ENCODE results near the gene DAD1. TPM values are rescaled to one million over a fixed set of nuclear protein-coding genes. Genes with fewer than 3 reads are reported as not detected.
A peak's percentile ranks its signal among the peaks of the same experiment; 100 is the strongest.

Gene DAD1
- total RNA-seq, 2 experiments from 2014 or later = 265 to 302 TPM

DNA sequence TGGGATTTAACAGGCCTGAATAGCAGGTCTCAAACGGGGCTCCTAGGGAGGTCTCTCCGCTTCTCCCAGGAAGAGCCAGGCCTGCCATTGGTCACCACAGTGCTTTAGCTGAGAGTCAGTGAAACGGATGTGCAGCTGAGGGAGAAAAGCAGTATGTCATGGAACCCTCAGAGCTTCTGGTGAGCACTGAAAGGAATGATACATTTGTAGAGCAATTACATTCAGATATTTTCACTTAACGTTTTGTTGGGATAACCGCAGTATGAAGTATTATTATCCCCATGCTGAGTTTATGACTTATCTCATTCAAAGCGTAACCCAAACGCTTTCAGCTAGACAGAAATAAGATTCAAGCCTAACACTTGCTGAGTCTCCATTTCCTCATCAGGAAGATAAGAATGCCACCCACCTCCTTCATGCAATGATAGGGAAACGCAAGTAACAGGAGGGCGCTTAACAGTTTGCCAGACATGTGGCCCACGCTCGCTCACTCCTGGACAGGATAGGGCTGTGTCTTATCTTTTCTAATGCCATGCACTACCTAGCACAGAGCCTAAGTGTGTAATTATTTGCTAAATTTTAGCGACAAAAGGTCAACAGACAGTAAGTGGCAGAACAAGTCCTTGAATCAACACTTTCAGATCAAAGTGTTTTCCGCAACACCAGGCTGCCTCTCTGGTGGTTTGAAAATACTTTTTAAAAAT, 28.2 kb downstream of the DAD1 start:
- POLR2A ChIA-PET = interaction anchor here (0.6 to 2.5 kb wide), 18 partner anchors 9 to 643 kb away, joined by 3 to 26 read pairs (median 4); partner anchors contain the start of gene DAD1
- CTCF ChIA-PET = interaction anchor here (0.5 to 16.1 kb wide), 31 partner anchors 9 to 947 kb away, joined by 3 to 342 read pairs (median 4); partner anchors contain the start of genes ABHD4, AJUBA, DAD1 and OXA1L
- H3K36me3 Mint-ChIP-seq (ENCODE audit: low read depth) = peaks cover 48% of the 10 kb centered on the region
- H3K4me1 Mint-ChIP-seq = peaks cover 89% of the 10 kb centered on the region
- intact Hi-C loops (cut with DNase I, micrococcal nuclease) = loop anchor here in 1 of 2 experiments (1.0 kb wide), 1 partner anchor 9 kb away; no protein-coding TSS in a partner anchor
- H3K27me3 Mint-ChIP-seq = no peaks in the 10 kb centered on the region
- peak; percentile 2 for ATAC-seq
- peak overlapping the region; percentile 100 for H3K27ac Mint-ChIP-seq
- peak overlapping the region; percentile 75 for H3K4me3 Mint-ChIP-seq
- peak; percentile 68 for DNase-seq
- H3K9me3 Mint-ChIP-seq (ENCODE audit: low read depth) = no peaks in the 10 kb centered on the region

DNA sequence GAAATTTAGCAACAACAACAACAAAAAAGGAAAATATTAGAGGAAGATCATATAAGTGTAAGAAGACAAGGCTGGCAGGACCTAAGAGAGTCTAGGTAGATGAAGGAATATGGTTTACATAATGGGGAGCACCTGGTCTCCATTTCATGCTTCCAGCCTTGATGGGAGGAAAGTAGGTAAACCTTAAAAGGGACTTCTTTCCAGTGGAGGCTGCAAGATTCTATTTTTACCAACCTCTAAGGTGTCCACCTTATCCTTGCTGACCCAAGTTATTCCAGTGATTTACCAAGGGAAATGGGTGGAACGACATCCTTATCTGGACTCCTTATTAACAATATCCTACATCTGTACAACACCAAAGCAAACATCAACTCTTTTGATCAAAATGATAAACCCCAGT, 30.0 kb downstream of the DAD1 start:
- H3K27ac Mint-ChIP-seq = peak overlapping the region; percentile 100
- DNase-seq = no peak
- no peak for ATAC-seq
- H3K4me3 Mint-ChIP-seq = peak overlapping the region; percentile 76
- H3K9me3 Mint-ChIP-seq (ENCODE audit: low read depth) = no peaks in the 10 kb centered on the region
- ChIA-PET POLR2A (interaction anchor here (1.0 to 2.5 kb wide), 2 partner anchors 9 to 10 kb away, joined by 3 to 26 read pairs; no protein-coding TSS in a partner anchor), CTCF (interaction anchor here (0.6 to 16.1 kb wide), 7 partner anchors 9 to 672 kb away, joined by 3 to 342 read pairs (median 5); partner anchors contain the start of genes ABHD4 and DAD1)
- peaks cover 87% of the 10 kb centered on the region for H3K4me1 Mint-ChIP-seq
- no peaks in the 10 kb centered on the region for H3K27me3 Mint-ChIP-seq
- intact Hi-C loops (cut with DNase I, micrococcal nuclease) = loop anchor here (5.0 to 10.0 kb wide), 14 partner anchors 37 to 1292 kb away; partner anchors contain the start of gene HNRNPC (in 1 of the 2)
- peaks cover 33% of the 10 kb centered on the region for H3K36me3 Mint-ChIP-seq (ENCODE audit: low read depth)

DNA sequence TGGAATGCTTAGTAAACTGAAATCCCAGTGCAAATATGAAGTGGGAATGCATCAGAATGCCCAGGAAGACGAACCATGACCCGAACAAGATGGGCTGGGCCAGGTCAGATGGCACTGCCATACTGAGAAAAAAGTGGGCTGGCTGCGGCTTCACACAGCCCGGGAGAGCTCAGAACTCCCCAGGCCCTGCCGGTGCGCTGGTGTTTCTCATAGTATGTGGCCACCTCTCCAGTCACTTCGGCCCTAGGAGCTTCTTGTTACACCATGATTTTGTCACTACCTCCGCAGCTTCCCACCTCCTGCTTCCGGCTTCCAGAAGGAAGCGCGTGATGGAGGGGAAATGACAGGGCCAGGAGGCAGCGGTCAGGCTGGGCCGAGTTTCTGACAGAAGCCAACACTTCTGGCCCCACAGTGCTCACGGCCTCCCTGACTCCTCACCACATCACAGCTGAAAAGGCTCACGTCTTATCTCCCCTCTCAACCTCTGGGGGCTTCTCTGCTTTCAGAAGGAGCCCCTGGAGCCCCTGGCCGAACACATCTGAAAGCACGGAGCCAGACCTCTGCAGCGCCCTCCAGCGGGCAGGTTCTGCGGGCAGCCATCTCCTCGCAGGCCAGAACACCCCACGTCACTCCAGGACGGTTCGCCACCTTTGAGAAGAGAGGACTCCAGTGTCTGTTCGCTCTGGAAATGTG, 30.7 kb downstream of the DAD1 start:
- Mint-ChIP-seq H3K27me3 (no peaks in the 10 kb centered on the region), H3K4me3 (peak overlapping the region; percentile 76), H3K36me3 (ENCODE audit: low read depth) (peaks cover 31% of the 10 kb centered on the region), H3K27ac (peak overlapping the region; percentile 100), H3K9me3 (ENCODE audit: low read depth) (no peaks in the 10 kb centered on the region), H3K4me1 (peaks cover 86% of the 10 kb centered on the region)
- intact Hi-C loops (cut with DNase I, micrococcal nuclease) = loop anchor here (5.0 to 10.0 kb wide), 14 partner anchors 36 to 1291 kb away; partner anchors contain the start of gene HNRNPC (in 1 of the 2)
- DNase-seq = peak; percentile 85
- ATAC-seq = peak; percentile 8
- POLR2A ChIA-PET = interaction anchor here (0.7 to 1.1 kb wide), 10 partner anchors 9 to 570 kb away, joined by 3 to 7 read pairs (median 3); partner anchors contain the start of genes DAD1 and OXA1L
- CTCF ChIA-PET = interaction anchor here (0.6 to 6.1 kb wide), 21 partner anchors 10 to 1020 kb away, joined by 3 to 187 read pairs (median 4); no protein-coding TSS in a partner anchor

DNA sequence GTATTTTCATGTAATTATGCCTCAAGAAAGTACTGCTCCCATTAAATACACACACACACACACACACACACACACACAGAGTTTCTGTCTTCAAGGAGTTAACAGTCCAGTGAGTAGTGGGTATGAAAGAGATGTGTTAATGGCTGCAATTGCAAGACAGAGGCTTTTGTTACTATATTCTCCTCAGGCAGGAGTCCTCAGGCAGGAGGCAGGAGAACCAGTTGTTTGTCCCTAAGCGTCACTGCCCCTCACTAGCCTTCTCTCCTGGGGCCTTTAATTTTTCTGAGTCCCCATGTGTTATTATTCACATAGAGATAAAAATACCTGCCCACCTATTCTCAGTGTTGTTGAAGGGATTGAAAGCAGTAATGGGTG, 31.2 kb downstream of the DAD1 start:
- peaks cover 29% of the 10 kb centered on the region for H3K36me3 Mint-ChIP-seq (ENCODE audit: low read depth)
- intact Hi-C loops (cut with DNase I, micrococcal nuclease) = loop anchor here (1.0 to 10.0 kb wide), 24 partner anchors 12 to 1291 kb away; partner anchors contain the start of genes HNRNPC (in 1 of the 2) and MRPL52 (in 1 of the 2)
- peak overlapping the region; percentile 76 for H3K4me3 Mint-ChIP-seq
- ChIA-PET CTCF (interaction anchor here (0.6 to 6.1 kb wide), 16 partner anchors 9 to 1020 kb away, joined by 3 to 187 read pairs (median 4); no protein-coding TSS in a partner anchor), POLR2A (interaction anchor here (0.7 to 1.1 kb wide), 10 partner anchors 8 to 569 kb away, joined by 3 to 7 read pairs (median 3); partner anchors contain the start of genes DAD1 and OXA1L)
- no peaks in the 10 kb centered on the region for H3K9me3 Mint-ChIP-seq (ENCODE audit: low read depth)
- no peaks in the 10 kb centered on the region for H3K27me3 Mint-ChIP-seq
- peaks cover 86% of the 10 kb centered on the region for H3K4me1 Mint-ChIP-seq
- DNase-seq (no peak), ATAC-seq (no peak)
- peak overlapping the region; percentile 100 for H3K27ac Mint-ChIP-seq

DNA sequence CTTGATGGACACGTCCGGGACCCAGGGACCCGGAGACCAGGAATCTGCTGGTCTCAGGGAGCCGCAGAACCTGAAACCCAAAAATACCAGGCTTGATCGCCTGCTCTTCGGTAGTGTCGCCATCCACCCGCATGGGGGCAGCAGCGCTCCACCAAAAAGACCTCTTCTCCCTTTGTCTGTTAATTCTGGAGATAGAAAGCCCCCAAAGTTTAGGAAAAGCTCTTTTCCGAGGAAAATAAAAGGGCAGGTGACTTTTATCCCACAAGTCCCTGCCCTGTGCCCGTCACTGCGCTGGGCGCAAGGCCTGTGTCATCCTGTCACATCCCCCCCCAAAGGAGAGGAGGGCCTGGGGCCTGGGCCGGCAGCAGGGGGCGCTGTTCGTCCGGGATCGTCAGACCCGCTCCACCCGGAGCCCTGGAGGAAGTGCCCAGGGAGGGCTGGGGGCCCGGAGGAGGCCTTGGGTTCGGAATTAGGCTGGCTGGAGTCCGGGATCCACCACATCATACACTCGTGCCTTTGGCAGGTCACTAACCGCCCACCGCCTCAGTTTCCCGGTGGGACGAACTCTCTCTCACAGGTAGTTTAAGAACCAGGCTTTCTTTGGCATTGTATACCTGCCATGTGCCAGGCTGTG, 31.9 kb downstream of the DAD1 start:
- CTCF ChIA-PET = interaction anchor here (0.6 to 5.9 kb wide), 35 partner anchors 12 to 732 kb away, joined by 3 to 195 read pairs (median 5); partner anchors contain the start of genes DAD1, MMP14 and OXA1L
- H3K27me3 Mint-ChIP-seq = no peaks in the 10 kb centered on the region
- ATAC-seq = peak; percentile 10

DNA sequence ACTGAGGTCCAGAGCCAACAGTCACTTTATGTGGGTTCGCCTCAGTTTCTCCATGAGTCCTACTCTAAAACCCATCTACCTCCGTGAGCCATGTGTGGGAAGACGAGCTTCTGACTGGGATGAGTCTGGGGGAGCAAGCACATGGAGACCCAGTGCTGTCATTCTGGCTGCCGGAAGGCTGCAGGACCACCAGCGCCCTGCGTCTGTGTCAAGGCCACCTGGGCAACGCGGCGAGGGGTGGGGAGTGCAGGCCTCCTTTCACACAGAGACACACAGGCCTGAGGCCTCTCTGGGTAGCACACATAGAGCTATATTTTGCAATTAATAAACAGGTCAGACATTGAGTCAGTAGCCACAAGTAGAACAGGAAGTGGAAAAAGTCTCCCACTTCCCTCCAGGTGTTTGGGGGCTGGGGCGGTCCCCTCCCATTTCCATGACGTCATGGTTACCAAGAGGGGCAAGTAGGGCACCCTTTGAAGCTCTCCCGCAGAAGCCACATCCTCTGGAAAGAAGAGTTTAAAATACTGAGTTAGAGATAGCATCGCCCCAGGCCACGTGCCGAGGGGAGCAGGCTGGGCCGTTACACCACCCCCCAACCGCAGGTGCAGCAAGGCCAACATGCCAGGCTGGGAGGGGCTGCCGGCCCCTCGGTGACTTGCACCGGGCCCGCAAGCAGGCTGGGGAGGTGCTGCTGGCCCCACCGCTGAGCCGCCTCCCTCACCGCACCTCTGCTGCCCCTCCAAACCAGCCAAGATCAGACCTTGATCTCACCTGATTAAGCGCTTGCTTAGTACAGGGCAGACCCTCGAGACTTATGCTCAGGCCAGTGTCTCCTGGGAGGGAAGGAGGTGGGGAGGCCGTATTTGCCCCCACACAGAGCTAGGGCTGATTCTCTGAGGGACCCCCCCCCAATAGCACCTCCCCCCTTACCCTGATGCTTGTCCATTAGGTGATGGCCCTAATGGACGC, 32.7 kb downstream of the DAD1 start:
- no peaks in the 10 kb centered on the region for H3K27me3 Mint-ChIP-seq

More for the DNA sequence above, 31.9 kb downstream of the DAD1 start:
- POLR2A ChIA-PET = interaction anchor here (0.6 to 2.9 kb wide), 13 partner anchors 8 to 639 kb away, joined by 3 to 34 read pairs (median 8); partner anchors contain the start of genes DAD1 and OXA1L
- H3K4me1 Mint-ChIP-seq = peaks cover 86% of the 10 kb centered on the region
- peak; percentile 96 for DNase-seq
- peak overlapping the region; percentile 76 for H3K4me3 Mint-ChIP-seq
- H3K36me3 Mint-ChIP-seq (ENCODE audit: low read depth) = peaks cover 33% of the 10 kb centered on the region
- peak overlapping the region; percentile 100 for H3K27ac Mint-ChIP-seq
- intact Hi-C loops (cut with DNase I, micrococcal nuclease) = loop anchor here (1.0 to 10.0 kb wide), 34 partner anchors 13 to 1290 kb away; partner anchors contain the start of genes DAD1 (in 2 of the 2), HNRNPC (in 1 of the 2), LRP10 (in 1 of the 2) and MRPL52 (in 1 of the 2)
- no peaks in the 10 kb centered on the region for H3K9me3 Mint-ChIP-seq (ENCODE audit: low read depth)

DNA sequence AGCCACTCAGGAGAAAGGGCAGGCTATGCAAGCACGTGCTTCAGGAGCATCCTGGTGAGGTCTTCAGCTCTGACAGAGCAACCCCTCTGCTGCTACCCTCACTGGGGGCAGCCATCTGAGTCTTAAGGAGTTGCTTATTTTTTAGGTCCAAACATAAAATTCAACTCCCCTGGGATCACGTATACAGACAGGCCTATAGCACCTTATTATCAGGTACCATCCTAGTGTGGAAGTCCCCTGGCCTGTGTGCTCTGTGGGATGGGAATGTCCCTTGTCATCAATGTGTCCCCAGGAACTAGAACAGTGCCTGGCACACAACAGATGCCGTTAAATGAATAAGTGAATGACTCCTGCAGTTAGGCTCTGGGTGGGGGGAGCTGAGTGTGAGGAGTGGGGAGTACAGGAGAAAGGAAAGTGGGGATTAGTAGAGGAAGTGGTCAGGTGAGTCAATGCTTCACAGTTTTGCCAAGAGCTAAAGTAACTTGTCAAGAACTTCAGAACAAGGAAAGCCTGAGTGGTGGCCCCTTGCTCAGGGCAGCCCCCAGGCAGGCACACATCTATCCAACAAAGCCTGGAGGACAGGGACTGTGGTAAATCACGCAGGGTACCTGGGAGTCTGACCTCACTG, 33.5 kb downstream of the DAD1 start:
- H3K4me3 Mint-ChIP-seq = peak overlapping the region; percentile 76
- H3K27ac Mint-ChIP-seq = peak overlapping the region; percentile 100
- ATAC-seq = peak; percentile 42
- CTCF ChIA-PET = interaction anchor here (0.6 to 5.9 kb wide), 39 partner anchors 8 to 821 kb away, joined by 3 to 195 read pairs (median 5); partner anchors contain the start of genes DAD1, OXA1L and PSMB5
- H3K9me3 Mint-ChIP-seq (ENCODE audit: low read depth) = no peaks in the 10 kb centered on the region
- peaks cover 50% of the 10 kb centered on the region for H3K36me3 Mint-ChIP-seq (ENCODE audit: low read depth)
- H3K4me1 Mint-ChIP-seq = peaks cover 86% of the 10 kb centered on the region
- POLR2A ChIA-PET = interaction anchor here (0.6 to 2.9 kb wide), 32 partner anchors 9 to 819 kb away, joined by 3 to 34 read pairs (median 4); partner anchors contain the start of genes DAD1 and OXA1L
- intact Hi-C loops (cut with DNase I, micrococcal nuclease) = loop anchor here (1.0 to 10.0 kb wide), 26 partner anchors 18 to 1288 kb away; partner anchors contain the start of genes DAD1 (in 2 of the 2), HNRNPC (in 1 of the 2), LRP10 (in 1 of the 2) and OXA1L (in 1 of the 2)
- DNase-seq = peak; percentile 86
- H3K27me3 Mint-ChIP-seq = no peaks in the 10 kb centered on the region

More for the DNA sequence above, 32.7 kb downstream of the DAD1 start:
- peak; percentile 99 for DNase-seq
- peak overlapping the region; percentile 76 for H3K4me3 Mint-ChIP-seq
- H3K9me3 Mint-ChIP-seq (ENCODE audit: low read depth) = no peaks in the 10 kb centered on the region
- ATAC-seq = peak; percentile 60
- CTCF ChIA-PET = interaction anchor here (0.6 to 5.9 kb wide), 52 partner anchors 9 to 822 kb away, joined by 3 to 195 read pairs (median 4); partner anchors contain the start of genes DAD1, MMP14, OXA1L and PSMB5
- H3K36me3 Mint-ChIP-seq (ENCODE audit: low read depth) = peaks cover 41% of the 10 kb centered on the region
- H3K4me1 Mint-ChIP-seq = peaks cover 86% of the 10 kb centered on the region
- H3K27ac Mint-ChIP-seq = peak overlapping the region; percentile 100
- intact Hi-C loops (cut with DNase I, micrococcal nuclease) = loop anchor here (1.0 to 10.0 kb wide), 26 partner anchors 19 to 1289 kb away; partner anchors contain the start of genes DAD1 (in 2 of the 2), HNRNPC (in 1 of the 2), LRP10 (in 1 of the 2) and OXA1L (in 1 of the 2)
- POLR2A ChIA-PET = interaction anchor here (0.6 to 2.9 kb wide), 35 partner anchors 9 to 655 kb away, joined by 3 to 34 read pairs (median 5); partner anchors contain the start of genes DAD1 and OXA1L

DNA sequence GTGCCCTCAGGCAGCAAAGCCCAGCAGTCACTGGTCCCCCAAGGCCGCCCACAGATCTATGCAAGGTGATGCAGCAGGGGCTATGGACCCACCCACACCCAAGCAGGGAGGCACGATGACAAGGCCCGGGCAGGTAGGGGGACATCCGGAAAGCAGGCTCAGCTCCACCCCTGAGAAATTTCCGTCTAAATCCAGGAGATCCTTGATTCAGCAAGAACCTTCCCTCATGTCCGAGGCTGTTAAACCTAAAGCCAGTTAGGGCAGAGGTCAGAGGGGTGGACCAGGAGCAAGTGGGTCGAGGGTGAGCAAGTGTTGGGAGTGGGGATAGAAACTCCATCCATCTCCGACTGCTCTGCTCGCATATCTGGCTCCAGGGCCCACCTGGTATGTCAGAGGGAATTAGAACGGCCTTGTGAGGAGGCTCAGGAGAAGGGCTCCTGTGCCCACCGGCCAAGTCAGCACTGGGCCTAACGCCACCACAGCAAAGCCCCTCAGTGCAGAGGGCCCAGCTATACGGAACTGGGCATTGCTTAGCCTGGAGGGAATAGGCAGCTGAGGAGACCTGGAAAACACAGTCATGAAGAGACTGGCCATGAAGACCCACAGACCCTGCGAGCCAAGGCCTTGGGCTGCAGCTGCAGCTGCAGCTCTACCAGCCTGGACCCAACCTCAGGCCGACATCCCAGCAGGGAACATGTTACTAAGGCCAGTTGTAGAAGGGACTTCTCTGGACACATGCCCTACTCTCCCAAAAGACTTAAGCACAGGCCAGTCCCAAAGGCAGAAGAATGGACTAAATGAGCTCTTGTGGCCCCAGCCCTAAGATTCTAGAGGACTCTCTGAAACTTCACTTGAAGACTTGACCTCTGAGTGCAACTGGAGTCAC, 34.3 kb downstream of the DAD1 start:
- POLR2A ChIA-PET = interaction anchor here (0.6 to 2.9 kb wide), 19 partner anchors 8 to 819 kb away, joined by 3 to 34 read pairs (median 6); partner anchors contain the start of genes DAD1 and OXA1L
- peak; percentile 58 for DNase-seq
- CTCF ChIA-PET = interaction anchor here (0.6 to 5.9 kb wide), 22 partner anchors 9 to 787 kb away, joined by 3 to 195 read pairs (median 6); partner anchors contain the start of gene DAD1

More for the DNA sequence above, 34.3 kb downstream of the DAD1 start:
- intact Hi-C loops (cut with DNase I, micrococcal nuclease) = loop anchor here (5.0 to 10.0 kb wide), 14 partner anchors 32 to 1287 kb away; partner anchors contain the start of gene HNRNPC (in 1 of the 2)
- Mint-ChIP-seq H3K27me3 (no peaks in the 10 kb centered on the region), H3K36me3 (ENCODE audit: low read depth) (peaks cover 53% of the 10 kb centered on the region), H3K4me3 (peak overlapping the region; percentile 76), H3K27ac (peak overlapping the region; percentile 100), H3K9me3 (ENCODE audit: low read depth) (no peaks in the 10 kb centered on the region), H3K4me1 (peaks cover 86% of the 10 kb centered on the region)
- ATAC-seq = no peak
